NCI-H1930 (cell line): ENCODE results near the gene SGF29.
"Not testable (repeated sequence)": the region's sequence is repeated elsewhere in the genome, so short reads cannot be mapped to it uniquely, and the experiment has no call there.

Source experiments
- DNase-seq, 2 experiments: peaks; one replicate each; lab custom pipeline; 2025; lab: John Stamatoyannopoulos, UW

Gene SGF29

DNA sequence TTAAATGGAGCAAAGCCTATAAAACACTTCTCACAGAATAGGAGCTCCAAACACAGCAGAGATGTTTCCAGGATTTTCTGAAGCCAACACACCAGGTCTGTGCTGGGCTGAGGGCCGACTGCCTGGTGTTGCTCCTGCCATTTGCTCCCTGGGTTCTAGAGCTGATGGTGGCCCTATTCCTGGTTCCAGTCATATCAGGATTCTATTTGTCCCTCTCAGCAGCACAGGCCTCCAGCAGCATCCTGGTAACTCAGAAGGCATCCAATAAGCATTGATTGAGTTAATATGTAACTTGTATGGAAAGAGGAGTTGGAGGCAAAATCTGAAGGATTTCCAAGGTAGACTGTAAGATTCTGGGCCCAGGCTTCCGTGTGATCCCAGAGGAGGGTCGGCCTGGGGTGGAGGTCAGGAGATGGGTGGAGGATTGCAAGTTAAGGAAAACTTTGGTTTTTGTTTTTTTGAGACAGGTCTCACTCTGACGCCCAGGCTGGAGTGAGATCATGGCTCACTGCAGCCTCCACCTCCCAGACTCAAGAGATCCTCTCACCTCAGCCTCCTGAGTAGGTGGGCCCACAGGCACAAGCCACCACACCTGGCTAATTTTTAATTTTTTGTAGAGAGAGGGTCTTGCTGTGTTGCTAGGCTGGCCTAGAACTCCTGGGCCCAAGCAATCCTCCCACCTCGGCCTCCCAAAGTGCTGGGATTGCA, 20.6 kb upstream of the SGF29 start:
- no peak for DNase-seq

DNA sequence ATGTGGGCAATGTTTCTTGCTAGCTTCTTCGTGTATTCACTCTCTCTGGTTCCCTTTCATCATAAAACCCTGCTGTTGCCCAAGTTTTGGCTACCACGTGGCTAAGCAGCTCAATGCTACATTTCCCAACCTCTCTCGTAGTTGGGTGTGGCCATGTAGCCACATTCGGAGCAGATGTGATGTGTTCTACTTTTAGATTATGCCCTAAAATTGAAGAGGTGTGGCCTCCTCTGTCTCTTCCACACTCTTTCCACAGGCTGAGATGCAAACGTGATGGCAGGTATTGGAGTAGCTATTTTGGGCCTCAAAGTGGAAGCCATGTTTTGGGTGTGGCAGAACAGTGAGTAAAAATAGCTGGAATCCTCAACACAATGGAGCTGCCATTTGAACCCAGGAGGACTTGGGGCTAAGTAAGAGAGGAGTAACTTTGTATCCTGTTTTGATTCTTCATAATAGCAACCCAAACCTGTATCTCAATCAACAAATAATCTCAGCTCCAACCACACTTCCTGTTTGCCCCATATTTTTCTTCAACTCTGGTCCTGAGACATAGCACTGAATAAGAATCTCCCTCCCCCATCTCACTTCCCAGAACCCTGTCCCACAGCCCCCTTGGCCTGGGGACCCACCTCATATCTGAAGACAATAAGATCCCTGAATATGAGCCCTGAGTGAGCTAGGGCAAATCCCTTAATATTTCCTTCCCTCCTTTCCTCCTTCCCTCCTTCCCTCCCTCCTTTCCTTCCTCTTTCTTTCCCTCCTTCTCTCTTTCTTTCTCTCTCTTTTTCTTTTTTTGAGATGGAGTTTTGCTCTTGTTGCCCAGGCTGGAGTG, 19.0 kb upstream of the SGF29 start:
- no peak for DNase-seq

DNA sequence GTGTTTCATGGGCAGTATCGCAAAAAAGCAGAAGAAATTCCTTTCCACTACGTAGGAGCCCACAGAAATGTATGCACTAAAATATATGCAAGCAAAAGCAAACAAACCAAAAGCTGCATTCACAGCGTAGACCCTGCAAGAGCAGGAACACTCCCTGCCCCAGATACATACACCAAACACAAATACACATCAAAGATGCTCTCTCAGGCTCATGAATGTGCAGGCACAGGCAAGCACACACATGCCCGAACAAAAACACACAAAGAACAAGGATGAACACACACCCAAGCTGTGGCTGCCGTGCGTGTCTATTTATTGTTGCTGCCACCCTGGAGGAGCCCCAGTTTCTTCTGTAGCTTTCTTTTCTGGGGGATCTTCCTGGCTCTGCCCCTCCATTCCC, 16.6 kb upstream of the SGF29 start:
- no peak for DNase-seq

DNA sequence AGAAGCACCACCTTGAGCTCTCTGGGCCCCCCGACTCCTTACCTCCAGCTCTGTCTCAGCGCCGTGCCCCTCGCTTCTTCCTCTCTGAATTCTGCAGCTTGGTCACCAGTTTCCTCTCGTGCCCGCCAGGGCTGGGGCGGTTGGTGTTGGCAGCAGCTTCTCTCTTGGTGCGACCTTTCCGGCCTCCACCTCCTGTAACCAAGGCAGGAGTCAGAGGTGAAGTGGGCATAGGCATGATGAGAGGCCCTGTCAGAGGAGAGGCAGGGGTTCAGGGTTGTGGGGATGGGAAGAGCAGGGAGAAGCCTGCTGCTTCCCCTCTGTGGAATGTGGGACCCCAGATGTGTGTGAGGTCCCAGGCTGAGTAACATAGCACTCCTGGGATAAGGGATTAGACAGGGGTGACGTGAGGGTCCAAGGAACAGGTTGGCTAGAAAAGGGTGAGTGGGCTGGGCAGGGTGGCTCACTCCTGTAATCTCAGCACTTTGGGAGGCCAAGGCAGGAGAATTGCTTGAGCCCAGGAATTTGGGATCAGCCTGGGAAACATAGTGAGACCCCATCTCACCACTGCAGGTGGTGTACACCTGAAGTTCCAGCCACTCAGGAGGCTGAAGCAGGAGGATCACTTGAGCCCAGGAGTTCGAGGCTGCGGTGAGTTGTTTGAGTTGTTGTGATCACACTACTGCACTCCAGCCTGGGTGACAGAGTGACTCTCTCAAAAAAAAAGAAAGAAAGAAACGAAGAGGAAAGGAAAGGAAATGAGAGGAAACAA, 15.6 kb upstream of the SGF29 start:
- DNase-seq: no peak

DNA sequence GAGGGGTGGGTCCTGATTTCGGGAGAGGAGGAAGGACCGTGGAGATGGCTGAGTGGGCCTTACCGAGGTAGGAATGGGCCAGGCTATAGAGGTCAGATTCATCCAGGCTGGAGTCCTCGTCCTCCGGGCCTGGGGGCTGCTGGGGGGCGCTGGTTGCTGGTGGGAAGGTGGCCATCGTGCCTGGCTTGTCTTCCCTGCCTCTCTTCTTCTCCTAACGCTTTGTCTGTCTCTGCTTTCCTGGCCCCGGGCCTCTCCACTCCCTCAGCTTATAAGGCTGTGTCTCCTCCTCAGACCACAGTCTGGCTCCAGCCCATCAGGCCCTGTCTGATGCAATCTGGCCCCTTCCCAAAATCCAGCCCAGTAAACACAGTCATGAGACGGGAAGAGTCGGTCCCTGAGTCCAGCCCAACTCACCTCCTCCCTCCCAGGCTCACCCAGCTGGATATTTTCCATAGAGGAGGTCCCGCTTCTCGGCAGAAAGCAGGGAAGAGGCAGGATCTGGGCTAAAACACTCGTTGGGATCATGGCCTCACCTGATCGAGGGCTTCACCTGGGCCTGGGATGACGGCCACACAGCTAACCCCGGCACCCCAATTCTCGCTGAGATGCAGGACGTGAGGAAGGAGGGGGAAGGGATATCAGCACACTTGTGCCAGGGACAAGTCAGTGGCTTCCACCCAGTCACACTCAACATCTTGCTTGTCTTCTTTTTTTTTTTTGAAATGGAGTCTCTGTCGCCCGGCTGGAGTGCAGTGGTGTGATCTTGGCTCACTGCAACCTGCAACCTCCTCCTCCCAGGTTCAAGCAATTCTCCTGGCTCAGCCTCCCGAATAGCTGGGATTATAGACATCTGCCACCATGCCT, 14.8 kb upstream of the SGF29 start, which contains the start of gene NUPR1:
TSS of gene NUPR1 (minus strand) at position 242 of the 864 bp plus-strand sequence. CDS start at position 175, 67 bp downstream.
- DNase-seq: no peak

DNA sequence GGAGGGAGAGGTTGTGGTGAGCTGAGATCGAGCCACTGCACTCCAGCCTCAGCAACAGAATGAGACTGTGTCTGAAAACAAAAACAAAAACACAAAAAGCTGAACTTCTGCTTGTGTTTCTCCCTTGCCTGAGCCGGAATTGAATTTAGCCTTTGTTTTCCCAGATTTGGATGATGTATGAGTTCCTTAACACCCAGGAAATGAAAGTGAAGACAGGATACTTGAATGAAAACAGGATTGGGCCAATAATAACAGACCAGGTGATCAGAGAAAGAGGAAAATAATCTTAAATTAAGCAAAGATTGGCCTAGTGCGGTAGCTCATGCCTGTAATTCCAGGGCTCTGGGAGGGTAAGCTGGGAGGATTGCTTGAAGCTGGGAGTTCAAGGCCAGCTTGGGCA, 13.4 kb upstream of the SGF29 start:
- DNase-seq: no peak

DNA sequence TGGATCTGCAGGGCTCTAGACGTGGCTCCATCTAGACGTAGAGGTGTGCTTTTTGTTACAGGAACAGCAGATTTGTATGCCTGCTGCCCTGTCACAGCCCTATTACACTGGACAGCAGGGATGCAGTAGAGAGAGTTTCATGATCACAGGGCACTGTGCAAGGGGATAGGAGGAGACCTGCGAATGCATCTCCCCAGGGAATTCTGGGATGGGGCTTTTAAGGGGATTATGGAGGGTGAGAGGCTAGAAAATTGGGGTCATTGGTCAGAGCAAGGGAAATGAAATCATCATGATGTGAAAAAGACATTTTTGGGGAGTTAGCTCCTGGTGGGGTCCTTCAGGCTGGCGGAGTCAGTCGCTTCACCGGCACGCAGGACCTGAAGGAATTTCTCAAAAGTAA, 11.1 kb upstream of the SGF29 start:
- DNase-seq: no peak

DNA sequence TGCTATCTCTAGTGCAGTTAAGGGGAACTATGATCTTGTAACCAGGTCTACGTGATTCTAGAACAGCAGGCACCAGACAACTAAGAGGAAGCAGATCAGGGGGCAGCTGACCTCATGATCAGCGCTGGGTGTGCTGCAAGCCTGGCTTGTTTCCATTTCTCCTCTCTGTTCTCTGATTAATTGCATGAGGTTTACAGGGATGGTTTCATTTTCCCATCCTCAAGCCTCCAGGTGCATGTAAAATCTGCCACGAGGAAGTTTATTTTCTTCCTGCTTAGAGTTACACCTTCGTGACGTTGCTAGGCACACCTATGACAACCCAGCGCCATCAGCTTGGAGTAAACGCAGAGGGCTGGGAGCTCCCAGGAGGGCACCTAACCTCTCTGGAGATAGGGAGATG, 10.6 kb upstream of the SGF29 start:
- no peak for DNase-seq

DNA sequence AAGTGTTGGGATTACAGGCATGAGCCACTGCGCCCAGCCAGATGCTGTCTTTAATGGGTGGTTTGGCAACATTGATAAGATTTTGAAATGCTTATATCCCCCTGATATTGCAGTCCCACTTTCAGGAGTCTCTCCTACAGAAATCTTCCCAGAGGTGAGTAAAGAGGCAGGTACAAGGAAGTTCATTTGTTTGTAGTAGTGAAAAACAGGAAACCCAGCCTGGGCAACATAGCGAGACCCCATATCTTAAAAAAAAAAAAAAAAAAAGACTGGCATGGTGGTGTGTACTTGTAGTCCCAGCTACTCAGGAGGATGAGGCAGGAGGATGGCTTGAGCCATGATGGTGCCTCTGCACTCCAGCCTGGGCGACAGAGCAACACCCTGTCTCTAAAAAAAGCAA, 8.7 kb upstream of the SGF29 start:
- DNase-seq: no peak

DNA sequence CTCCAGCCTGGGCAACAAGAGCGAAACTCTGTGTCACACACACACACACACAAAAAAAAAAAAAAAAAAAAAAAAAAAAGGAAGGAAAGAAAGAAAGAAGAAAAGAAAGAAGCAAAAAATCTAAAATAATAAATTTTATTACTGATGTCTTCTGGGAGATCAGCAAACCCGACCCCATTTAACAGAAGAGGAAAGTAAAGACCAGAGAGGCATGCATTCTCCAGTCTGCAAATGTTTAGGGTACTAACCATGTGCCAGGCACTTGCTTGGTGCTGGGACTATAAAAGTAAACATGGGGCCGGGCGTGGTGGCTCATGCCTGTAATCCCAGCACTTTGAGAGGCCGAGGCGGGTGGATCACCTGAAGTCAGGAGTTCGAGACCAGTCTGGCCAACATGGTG, 7.8 kb upstream of the SGF29 start:
- DNase-seq: not testable (repeated sequence)

DNA sequence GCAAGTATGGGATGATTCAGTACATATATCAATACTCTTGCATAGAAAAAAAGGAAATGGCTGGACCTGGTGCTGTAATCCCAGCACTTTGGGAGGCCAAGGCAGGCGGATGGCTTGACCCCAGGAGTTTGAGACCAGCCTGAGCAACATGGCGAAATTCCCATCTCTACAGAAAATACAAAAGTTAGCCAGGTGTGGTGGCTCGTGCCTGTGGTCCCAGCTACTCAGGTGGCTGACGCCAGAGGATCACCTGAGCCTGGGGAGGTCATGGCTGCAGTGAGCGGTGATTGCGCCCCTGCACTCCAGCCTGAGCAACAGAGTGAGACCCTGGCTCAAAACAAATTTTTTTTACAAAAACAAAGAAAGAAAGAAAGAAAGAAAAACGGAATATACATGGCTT, 7.1 kb upstream of the SGF29 start:
- no peak for DNase-seq

DNA sequence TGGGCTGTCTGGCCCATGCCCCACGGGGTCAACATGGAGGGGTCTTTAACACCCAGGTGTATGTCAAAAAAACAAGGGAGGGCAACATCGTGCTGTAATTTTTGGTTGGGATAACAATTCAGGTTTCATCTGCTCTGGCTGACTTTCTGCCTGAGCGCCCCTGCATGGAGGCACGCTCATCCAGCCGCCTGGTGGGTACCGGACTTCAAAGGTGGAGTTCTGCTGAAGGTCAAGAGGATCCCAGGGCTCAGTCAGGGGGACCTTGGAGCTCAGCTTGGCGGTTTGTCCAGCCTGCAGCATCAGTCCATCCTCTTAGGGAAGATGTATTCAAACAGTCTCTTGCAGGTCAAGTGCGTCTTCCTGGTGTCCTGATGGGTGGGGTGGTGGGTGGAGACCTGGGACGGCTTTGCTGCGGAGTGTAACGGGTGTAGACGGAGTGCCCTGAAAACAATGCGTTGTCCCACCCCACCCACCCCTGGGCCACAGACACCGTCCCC, 5.4 kb upstream of the SGF29 start:
- DNase-seq: no peak

DNA sequence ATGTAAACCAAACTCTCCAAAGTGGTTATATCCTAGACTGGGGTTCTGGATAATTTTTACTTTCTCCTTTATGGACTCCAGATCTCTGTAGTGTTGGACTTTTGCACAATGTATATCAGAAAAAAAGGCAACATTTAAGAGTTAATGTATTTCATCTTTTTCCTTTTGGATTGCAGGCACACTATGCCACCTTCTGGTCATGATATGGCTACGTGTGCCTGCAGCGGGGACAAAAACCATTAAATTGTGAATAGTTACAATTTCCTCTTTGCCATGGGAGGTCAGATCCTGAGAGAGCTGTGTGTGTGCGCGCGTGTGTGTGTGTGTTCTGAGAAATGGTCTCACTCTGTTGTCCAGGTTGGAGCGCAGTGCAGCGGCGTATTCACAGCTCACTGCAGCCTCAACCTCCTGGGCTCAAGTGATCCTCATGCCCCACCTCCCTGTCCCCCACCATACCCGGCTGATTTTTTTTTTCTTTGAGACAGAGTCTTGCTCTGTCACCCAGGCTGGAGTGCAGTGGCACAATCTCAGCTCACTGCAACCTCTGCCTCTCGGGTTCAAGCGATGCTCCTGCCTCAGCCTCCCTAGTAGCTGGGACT, 4.3 kb upstream of the SGF29 start:
- DNase-seq: no peak

DNA sequence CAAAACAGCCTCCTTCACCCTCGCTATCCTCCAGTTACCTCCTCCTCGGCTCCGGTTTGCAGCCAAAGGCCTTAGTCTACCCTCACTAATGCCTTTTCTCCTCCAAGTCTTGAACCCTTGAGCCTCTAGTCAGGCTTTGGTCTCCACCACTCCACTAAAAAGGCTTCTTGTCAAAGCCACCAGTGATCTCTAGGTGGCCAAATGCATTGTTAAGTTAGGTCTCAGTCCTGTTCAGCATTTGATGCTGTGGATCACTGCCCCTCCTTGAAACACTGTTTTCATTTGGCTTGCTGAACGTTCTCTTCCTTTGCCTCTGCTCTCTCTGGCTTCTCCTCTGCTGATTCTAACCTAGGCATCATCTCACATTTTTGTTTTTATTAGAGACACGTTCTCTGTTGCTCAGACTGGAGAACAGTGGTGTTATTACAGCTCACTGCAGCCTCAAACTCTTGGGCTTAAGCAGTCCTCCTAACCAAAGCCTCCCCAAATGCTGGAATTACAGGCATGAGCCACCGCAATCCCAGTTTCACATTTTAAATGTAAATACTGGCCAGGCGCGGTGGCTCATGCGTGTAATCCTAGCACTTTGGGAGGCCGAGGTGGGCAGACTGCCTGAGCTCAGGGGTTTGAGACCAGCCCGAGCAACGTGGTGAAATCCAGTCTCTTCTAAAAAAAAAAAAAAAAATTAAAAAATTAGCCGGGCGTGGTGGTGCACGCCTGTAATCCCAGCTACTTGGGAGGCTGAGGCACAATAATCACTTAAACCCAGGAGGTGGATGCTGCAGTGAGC, 1.1 kb downstream of the SGF29 start:
- no peak for DNase-seq

DNA sequence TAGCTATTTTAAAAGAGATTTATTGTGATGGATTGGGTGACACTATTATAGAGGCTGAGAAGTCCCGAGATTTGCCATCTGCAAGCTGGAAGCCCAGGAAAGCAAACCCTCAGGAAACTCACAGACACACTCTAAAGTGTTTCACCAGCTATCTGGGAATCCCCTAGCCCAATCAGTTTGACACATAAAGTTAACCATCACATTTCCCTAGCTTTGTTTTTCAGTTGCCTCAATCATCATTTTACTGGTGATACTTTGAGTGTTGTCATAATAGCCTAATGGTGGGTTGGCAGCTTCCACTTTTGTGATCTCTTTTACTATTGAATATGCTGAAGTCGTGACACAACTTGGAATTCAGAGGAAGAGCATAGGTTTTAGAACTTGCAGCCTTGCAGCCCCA, 1.8 kb downstream of the SGF29 start:
- DNase-seq: no peak

DNA sequence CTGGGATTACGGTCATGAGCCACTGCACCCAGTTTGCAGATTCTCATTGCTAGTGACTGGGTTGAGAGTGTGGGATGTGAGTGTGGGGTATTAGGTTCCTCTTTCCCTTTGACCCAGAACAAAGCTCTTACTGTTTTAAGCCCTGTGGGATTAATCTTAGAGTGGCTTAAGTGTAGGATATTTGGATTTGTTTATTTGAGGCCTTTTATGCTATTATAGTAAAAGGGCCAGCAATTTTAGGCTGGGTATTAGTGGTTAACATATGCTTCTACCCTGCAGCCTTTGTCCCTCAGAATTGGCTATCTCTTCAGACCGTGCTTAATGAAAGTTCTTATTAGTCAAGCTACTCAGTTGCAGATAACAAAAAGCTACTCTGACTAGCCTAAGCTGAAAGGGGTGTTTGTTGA, 3.2 kb downstream of the SGF29 start:
- no peak for DNase-seq

DNA sequence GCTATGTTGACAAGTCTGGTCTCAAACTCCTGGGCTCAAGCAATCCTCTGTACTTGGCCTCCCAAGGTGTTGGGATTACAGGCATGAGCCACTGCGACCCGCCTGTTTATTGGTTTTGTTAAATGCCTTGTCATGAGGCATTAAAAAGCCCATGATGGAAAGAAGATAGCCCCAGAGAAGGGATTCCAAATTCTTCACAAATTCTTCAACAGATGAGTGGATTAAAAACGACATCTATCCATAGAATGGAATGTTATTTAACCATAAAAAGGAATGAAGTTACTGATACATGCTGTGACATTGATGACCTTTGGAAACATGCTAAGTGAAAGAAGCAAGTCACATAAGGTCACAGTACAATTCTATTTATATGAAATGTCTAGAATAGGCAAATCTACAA, 4.7 kb downstream of the SGF29 start:
- DNase-seq: no peak

DNA sequence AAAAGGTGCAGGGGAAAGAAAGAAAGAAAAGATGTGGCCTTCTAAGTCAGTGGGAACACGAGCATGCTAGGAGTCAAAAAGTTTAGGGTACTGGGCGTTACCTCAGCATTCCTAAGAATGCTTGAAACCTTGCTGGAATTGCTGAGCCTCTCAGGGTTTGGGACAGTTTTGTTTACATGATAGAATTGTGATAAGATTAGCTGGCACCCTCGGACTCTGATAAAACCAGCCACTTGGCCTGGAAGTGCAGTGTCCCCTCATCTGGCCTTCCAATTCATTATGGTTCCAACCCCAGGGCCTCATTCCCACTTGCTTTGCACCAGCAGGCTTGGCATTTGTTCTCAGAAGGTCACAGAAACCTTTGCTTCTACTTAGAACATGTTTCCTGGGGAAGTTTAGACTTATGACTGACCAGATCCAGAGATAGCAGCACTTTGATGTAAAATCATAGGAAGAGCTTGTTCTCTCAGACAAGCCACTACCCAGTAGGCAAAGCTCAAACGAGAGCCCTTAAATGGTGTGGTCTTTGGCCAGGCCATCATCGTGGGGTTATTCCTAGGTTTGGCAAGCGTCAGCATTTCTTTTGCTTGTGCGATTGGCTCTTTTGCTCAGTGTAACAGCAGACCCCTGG, 8.0 kb downstream of the SGF29 start:
- no peak for DNase-seq

DNA sequence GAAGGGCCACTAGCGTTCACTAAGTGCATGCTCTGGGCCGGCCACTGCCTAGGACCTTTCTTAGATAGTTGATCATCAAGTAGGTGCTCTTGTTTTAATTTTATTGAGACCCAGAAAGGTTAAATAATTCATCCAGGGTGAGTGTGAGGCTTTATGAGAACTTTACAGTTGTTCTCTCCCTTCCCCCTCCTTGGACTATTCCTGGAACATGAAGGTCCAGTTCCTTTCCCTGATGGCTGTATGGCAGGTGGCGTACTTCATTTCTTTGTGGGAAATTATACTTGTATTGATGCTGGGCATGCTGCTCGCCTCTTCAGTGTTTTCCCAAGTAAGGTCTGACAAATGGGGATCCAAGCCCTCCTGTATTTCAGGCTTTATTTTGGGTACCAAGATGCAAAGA, 8.5 kb downstream of the SGF29 start:
- DNase-seq: no peak

DNA sequence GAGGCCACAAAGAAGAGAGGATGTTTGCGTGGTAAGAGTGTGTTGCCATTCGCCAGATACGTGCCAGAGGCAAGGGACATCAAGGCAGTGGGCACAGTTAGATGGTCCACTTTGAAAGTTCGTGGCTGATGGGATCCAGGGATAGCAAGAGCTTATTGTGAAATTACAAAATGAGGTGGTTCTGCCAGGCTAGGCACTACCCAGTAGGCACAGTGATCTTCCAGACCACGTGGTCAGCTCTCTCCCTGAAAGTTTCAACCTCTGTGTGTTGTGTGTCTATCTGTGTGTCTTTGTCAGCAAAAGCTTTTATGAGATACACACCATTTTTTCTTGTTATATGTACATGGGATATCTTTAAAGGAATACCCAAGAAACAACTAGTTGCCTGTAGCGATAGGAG, 9.5 kb downstream of the SGF29 start:
- DNase-seq: no peak
